GM12865 (cell line): Measurements from ENCODE around the gene NETO1.

Experiments
- DNase-seq: peaks from one replicate; pipeline ENCODE4 v3.0.0; 2010; ENCODE audit warnings: low read depth
- H3K4me3 ChIP-seq: 2 replicates; pipeline ENCODE4 v1.5.1; 2011; ENCODE audit warnings: mild to moderate bottlenecking, low read depth, low read length, control low read depth
- CTCF ChIP-seq: IDR thresholded peaks from 2 replicates; pipeline ENCODE4 v1.5.1; 2011; ENCODE audit warnings: low read length, control low read depth, low read depth, inconsistent platforms; ENCODE audit not compliant: insufficient read depth; ENCODE audit errors: missing control alignments

The NETO1 gene

DNA sequence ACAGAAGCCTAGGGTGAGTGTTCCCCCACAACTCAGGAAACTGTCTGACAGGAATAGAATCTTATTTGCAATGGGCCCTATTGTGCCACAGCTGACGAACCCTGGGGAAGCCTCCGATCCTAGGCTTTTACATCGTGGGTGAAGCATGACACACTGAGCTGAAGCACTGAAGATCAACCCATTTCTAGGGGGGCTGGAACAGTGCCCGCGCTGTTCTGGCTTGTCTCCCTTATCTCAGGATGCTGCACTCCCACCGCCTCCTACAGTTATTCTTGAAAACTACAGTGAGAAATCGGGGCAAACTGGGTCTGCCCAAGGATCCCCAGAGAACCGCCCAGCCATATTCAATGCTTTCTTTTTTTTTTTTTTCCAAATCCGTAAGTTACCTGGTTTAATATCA lies 41.1 kb downstream of the NETO1 start:
- DNase-seq = no peak
- no peak overlapping the region for H3K4me3 ChIP-seq
- TF ChIP-seq CTCF = no peak

- TF ChIP-seq CTCF = no peak
- H3K4me3 ChIP-seq = no peak overlapping the region
- DNase-seq = no peak
These were observed 44.4 kb downstream of the NETO1 start for GRCh38 chr18:72823345-72823744.

- H3K4me3 ChIP-seq = no peak overlapping the region
- TF ChIP-seq CTCF = no peak
- no peak for DNase-seq
These were observed 45.6 kb downstream of the NETO1 start for GRCh38 chr18:72822202-72822601.

- H3K4me3 ChIP-seq = no peak overlapping the region
- no peak for DNase-seq
- no peak for TF ChIP-seq CTCF
These were observed 47.2 kb downstream of the NETO1 start for GRCh38 chr18:72820571-72820970.

- no peak for DNase-seq
- no peak for TF ChIP-seq CTCF
- no peak overlapping the region for H3K4me3 ChIP-seq
These were observed 48.7 kb downstream of the NETO1 start for GRCh38 chr18:72819050-72819449.

DNA sequence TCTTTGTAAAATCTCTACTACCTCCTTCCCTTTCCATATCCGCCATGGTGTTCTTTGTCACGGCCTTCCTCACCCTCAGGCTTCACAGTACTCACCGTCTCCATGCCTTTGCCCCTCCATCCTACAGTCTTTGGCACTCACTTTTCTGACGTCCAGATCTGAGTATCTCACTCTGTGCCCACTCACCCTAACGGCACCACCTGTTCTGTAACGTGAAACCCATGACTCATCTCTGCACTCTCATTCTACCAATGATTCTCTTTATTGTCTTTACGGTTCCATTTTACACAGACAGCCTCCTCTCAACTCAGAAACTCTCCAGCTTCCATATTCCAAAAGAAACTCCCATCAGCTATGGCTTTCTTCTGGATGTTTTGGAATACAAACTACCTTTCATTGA lies 56.7 kb downstream of the NETO1 start:
- no peak for DNase-seq
- TF ChIP-seq CTCF = no peak
- no peak overlapping the region for H3K4me3 ChIP-seq

DNA sequence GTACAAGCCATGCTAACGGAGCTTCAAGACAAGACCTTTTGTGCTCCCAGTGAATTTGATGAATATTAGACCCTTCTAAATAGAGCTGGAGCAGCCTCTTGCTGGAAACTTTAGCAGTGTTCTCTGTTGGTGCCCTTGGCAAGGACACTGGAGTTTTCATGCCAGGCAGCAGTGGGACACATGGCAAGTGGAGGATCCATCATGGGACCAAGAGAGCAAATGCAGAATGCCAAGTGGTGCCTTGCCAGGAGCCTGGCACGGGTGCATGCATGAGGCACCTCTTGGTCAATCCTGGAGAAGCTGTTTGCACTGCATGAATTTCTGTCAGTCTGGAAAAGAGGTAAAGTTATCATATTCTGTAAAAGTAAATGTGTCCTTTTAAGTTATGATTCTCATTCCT lies 59.1 kb downstream of the NETO1 start:
- no peak overlapping the region for H3K4me3 ChIP-seq
- no peak for DNase-seq
- no peak for TF ChIP-seq CTCF
